Kasumi-1 (cell line): ENCODE results near the gene TLR5.

Source experiments
- DNase-seq, 2 experiments: peaks; one replicate each; lab custom pipeline; 2025; lab: John Stamatoyannopoulos, UW

TLR5 gene

GRCh38 chr1:223066415-223066814, 76.6 kb downstream of the TLR5 start:
- no peak for DNase-seq

- DNase-seq = no peak
Measured at GRCh38 chr1:223062177-223062576, 80.9 kb downstream of the TLR5 start.

- DNase-seq = no peak
Measured at GRCh38 chr1:223059526-223059925, 83.5 kb downstream of the TLR5 start.
